Subcutaneous adipose tissue (tissue), 4 donors: ENCODE data around the gene LRRN3. TPM values are rescaled to one million over a fixed set of nuclear protein-coding genes. Genes with fewer than 3 reads are reported as not detected.

Source experiments
- total RNA-seq, 4 donors: library from RNA; depleted of rRNA; stranded (reverse); fragments of >200 nt; gene quantifications; one replicate each; pipeline ENCODE4 v1.1.0, GENCODE V29; 2016
- TF ChIP-seq, protein P1 (sequence below): fragments of 450-650 bp; IDR thresholded peaks from one replicate; pipeline ENCODE4 v1.5.1; 2016; ENCODE audit warnings: low read depth, mild to moderate bottlenecking, control low read depth, antibody characterized with exemption, moderate library complexity

The LRRN3 gene
- total RNA-seq, 4 donors from 2014 or later, result 1.7 to 3.4 (median 2.2) TPM

DNA sequence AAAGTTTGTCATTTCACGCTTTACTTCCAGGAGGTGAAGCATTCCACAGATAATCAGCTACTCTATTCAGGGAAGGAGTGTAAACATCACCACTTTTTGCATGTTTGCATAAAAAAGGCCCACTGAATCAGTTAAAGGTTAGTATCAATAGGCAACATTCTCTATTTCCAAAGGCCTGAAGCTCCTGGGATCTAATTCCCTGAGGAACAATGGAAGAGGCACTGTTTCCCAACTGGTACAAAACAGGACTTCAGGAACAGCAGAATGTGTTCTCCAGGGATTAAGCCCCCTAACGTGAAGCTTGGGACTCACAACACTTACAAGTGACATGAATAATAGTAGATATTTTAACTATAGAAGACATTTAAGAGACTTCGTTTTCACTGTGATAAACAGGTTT lies 6.1 kb downstream of the LRRN3 start:
- TF ChIP-seq, protein P1, sequence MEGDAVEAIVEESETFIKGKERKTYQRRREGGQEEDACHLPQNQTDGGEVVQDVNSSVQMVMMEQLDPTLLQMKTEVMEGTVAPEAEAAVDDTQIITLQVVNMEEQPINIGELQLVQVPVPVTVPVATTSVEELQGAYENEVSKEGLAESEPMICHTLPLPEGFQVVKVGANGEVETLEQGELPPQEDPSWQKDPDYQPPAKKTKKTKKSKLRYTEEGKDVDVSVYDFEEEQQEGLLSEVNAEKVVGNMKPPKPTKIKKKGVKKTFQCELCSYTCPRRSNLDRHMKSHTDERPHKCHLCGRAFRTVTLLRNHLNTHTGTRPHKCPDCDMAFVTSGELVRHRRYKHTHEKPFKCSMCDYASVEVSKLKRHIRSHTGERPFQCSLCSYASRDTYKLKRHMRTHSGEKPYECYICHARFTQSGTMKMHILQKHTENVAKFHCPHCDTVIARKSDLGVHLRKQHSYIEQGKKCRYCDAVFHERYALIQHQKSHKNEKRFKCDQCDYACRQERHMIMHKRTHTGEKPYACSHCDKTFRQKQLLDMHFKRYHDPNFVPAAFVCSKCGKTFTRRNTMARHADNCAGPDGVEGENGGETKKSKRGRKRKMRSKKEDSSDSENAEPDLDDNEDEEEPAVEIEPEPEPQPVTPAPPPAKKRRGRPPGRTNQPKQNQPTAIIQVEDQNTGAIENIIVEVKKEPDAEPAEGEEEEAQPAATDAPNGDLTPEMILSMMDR, result no peak

DNA sequence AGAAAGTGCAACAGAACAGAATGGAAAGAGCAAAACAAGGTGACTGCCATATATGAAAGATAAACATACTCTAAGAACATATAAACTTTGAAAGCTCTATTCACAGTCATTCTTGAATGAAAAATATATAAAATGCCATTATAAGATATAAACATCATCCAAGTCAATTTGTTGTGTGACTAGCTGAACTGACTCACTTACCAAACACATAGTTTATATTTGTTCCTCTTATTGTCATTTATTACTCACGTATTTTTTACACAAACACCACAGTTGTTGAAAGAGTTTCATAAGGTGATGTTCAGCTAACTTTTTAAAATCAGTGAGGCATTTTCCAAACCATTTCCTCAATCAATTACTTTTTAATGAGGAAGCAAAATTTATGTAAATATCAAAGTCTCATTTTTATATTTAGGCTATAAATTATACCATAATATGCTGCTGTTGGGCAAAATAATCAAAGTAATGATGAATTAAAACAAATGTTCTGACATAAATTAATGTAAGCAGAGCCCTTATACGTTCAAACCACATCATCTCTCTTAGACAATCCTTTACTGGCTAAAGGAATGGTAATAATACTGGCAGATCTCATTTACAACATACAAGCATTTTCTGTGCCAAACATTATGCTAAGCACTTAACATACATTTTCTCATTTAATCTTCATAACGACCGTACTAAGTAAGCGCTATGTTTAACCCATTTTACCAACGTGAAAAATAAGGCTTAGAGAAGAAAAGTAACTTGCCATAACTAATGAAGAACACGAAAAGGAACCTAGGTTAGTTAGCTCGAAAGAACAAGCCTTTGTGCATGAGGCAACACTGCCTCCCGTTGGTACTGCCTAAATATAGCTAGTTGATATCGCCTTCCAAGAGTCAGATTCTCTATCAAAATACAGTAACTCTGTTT lies 7.3 kb downstream of the LRRN3 start:
- TF ChIP-seq, protein P1, result no peak

DNA sequence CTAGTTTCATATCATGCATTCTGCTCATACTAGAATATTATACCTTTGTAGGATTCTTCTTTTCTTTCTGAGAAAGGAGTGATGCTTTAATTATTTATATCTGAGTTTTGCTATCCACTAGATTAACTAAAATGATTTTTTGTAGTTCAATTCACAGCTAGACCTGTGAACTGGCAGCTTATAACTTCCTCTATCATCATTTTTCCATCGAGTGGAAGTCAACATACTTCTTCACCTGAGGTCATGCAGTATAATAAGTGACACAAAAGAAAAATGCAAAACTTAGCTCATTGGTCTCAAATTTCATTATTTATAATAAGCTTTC lies 8.0 kb downstream of the LRRN3 start:
- TF ChIP-seq, protein P1, result no peak

- TF ChIP-seq, protein P1, result no peak
Observed at GRCh38 chr7:111101856-111102646, 11.1 kb downstream of the LRRN3 start.

GRCh38 chr7:111103136-111103535 lies 12.2 kb downstream of the LRRN3 start:
- TF ChIP-seq, protein P1, result no peak

- TF ChIP-seq, protein P1, result no peak
Observed at GRCh38 chr7:111103678-111104274, 12.8 kb downstream of the LRRN3 start.

DNA sequence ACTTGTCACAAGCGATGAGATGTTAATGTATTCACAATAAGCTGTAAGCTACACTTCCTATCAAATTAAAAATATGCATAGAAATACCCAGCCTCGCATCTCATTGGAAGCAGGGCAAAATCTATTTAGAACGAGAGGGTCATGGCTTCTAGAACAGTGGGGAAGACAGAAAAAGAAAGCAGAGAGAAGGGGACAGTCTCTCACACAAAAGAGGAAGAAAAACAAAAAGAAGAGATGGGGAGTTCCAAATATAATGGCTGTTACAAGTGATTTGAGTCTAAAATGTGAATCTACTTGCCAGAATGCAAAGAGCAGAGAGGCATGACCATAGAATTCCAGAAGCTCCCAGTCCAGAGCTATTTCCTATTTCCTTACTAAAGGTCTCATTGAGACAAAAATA lies 13.8 kb downstream of the LRRN3 start:
- TF ChIP-seq, protein P1, result no peak
